ENCODE results near the gene COL5A1.

COL5A1 gene

DNA sequence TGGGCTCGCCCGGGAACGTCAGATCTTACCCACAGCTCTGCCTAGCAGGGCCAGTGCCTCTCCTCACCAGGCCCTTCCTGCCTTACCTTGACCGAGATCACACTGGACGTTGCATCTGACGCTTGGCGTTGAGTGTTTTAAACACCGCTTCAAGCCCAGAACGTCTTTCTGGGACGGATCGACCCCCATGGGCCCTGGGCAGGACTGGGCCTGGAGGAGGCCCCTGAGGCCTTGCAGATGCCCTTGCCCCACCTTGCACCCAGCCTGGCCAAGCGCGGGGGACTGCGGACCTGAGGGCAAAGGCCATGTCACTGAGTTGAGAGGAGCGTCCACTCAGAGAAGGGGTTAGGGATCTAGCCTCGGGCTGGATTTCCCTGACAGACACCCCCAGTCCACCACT lies 174.7 kb downstream of the COL5A1 start:
- DNase-seq (ENCODE audit: low read depth), result no peak
- TF ChIP-seq CTCF (IDR thresholded peaks at IDR 0.05; ENCODE audit: control insufficient read depth, insufficient read depth, low read depth, low read length, missing control alignments), result no peak
- no peak overlapping the region for H3K4me3 ChIP-seq (ENCODE audit: control insufficient read depth, low read depth, low read length)

DNA sequence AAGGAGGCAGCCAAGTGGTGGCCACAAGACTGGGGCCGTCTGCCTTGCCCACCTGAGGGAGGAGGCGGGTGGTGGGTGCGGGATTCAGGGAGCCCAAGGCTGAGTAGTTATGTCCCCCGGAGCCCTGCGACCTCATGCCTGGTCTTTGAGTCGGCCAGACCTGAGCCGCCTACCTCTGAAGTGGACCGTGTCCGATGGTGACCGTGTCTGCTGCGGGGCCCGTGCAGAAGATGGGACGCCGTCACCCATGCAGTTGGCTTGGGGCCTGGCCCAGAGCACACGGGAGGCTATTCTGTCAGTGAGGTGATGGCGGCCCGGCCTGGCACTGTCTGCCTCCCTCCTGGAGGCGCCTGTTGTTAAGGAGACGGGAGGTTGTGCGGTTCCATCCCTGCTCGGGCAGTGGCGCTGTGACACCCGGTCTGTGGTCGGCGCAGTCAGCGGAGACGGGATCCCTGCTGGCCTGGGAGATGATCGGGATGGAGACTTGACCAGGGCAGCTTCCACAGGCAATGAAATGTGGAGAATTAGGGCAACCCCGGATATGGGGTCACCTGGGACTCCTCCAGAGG lies 176.5 kb downstream of the COL5A1 start:
- TF ChIP-seq CTCF (IDR thresholded peaks at IDR 0.05; ENCODE audit: control insufficient read depth, insufficient read depth, low read depth, low read length, missing control alignments), result no peak
- DNase-seq (ENCODE audit: low read depth), result no peak

DNA sequence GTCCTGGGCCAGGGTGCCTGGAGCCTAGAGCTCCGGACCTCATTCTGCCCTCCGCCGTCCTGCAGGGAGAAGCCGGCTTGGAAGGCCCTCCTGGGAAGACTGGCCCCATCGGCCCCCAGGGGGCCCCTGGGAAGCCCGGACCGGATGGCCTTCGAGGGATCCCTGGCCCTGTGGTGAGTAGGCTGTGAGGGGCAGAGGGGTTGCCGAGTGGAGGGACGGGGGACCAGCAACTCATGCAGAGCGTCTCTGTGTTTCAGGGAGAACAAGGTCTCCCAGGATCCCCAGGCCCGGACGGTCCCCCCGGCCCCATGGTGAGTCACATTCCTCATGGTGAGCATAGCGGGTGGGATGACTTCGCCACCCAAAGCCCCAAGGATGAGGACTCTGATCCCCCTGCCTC lies 177.0 kb downstream of the COL5A1 start:
- no peak for DNase-seq (ENCODE audit: low read depth)
- TF ChIP-seq CTCF (IDR thresholded peaks at IDR 0.05; ENCODE audit: control insufficient read depth, insufficient read depth, low read depth, low read length, missing control alignments), result no peak
- H3K4me3 ChIP-seq (ENCODE audit: control insufficient read depth, low read depth, low read length), result no peak overlapping the region

More for the DNA sequence above, 176.5 kb downstream of the COL5A1 start:
- no peak overlapping the region for H3K4me3 ChIP-seq (ENCODE audit: control insufficient read depth, low read depth, low read length)

- no peak overlapping the region for H3K4me3 ChIP-seq (ENCODE audit: control insufficient read depth, low read depth, low read length)
- no peak for DNase-seq (ENCODE audit: low read depth)
Observed at GRCh38 chr9:134820901-134821300, 179.3 kb downstream of the COL5A1 start.

DNA sequence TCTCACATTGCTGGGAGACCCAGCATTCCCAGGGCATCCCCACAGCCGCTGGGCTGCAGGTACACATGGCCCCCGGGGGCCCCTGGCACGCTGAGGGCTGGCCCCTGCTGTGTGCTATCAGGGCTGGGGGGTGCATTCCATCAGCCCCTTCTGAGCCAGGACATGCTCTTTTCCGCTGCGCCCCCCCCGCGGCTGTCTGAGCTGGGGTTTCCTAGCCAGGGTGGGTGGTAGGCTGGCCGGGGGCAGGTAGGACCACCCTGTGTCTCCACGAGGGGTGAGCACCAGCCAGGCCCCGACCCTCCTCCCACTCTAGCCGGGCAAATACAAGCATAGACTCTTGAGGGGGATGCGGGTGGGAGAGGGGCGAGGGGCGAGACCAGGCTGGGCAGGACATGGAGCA lies 180.9 kb downstream of the COL5A1 start:
- no peak overlapping the region for H3K4me3 ChIP-seq (ENCODE audit: control insufficient read depth, low read depth, low read length)
- no peak for DNase-seq (ENCODE audit: low read depth)
- no peak for TF ChIP-seq CTCF (IDR thresholded peaks at IDR 0.05; ENCODE audit: control insufficient read depth, insufficient read depth, low read depth, low read length, missing control alignments)

More at GRCh38 chr9:134820901-134821300, 179.3 kb downstream of the COL5A1 start:
- TF ChIP-seq CTCF (IDR thresholded peaks at IDR 0.05; ENCODE audit: control insufficient read depth, insufficient read depth, low read depth, low read length, missing control alignments), result no peak

DNA sequence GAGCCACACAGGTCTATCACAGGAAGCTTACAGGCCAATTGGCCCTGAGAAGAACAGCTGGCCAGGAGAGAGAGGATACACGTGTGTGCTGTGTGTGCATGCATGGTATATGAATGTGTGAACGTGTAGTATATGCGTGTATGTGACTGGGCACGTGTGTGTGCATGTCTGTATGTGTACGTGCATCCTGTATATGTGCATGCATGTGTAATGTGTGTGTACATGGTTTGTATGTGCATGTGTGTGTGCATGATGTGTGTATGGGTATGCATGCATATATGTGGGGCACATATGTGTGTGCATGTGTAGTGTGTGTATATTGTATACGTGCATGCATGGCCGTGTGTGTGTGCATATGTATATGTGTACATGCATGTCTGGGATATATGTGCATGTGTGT lies 182.0 kb downstream of the COL5A1 start:
- DNase-seq (ENCODE audit: low read depth), result no peak
- no peak overlapping the region for H3K4me3 ChIP-seq (ENCODE audit: control insufficient read depth, low read depth, low read length)

More for the DNA sequence above, 182.0 kb downstream of the COL5A1 start:
- no peak for TF ChIP-seq CTCF (IDR thresholded peaks at IDR 0.05; ENCODE audit: control insufficient read depth, insufficient read depth, low read depth, low read length, missing control alignments)
